GM21360 (cell line): Measurements from ENCODE around the gene BLOC1S6.
"Not testable (repeated sequence)": the region's sequence is repeated elsewhere in the genome, so short reads cannot be mapped to it uniquely, and the experiment has no call there.

ENCODE experiments used
- ATAC-seq: cut with Tn5 transposase; IDR thresholded peaks from one replicate; pipeline ENCODE4 v1.9.1; 2021; ENCODE audit warnings: mild to moderate bottlenecking, moderate library complexity; ENCODE audit not compliant: unreplicated experiment

BLOC1S6 gene

DNA sequence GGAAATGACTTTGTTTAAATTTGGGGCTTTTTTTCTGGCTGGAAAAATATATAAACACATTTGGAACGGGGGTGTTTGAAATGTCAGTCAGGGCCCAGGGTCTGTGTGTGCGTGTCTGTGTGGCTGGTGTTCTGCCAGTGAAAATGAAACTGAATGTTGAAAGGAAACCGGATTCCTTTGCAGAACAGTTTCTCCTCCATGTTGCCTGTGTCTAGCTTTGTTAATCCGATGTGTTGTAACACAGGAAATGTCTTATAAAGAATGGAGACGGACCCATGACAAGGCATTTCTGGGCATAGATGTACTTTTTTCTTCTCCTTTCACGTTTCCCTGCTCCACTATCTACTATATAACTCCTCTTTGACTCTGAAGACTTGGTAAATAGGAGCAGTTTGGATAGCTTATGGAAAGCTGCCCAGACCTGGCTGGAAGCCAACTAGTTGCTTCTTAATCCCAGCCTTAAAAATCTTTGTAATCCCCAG lies 50.4 kb downstream of the BLOC1S6 start:
- ATAC-seq, result peak; percentile 42

DNA sequence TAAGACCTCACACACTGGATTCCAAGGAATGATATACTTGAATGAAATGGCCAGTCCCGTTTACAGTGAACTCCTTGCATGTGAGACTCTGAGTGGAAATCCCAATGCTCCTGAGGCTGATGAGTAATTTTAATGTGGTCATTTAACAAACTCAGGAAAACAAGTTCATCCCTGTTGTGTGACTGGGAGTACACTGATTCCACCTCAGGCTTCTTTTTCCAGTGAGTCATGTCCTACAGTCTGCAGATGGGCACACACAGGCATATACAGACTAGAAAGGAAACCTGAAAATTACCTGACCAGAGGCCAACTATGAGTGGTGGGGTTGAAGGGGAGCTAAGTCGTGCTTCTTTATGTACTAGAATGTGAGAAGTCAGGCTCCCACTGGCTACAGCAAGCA lies 53.4 kb downstream of the BLOC1S6 start:
- no peak for ATAC-seq

DNA sequence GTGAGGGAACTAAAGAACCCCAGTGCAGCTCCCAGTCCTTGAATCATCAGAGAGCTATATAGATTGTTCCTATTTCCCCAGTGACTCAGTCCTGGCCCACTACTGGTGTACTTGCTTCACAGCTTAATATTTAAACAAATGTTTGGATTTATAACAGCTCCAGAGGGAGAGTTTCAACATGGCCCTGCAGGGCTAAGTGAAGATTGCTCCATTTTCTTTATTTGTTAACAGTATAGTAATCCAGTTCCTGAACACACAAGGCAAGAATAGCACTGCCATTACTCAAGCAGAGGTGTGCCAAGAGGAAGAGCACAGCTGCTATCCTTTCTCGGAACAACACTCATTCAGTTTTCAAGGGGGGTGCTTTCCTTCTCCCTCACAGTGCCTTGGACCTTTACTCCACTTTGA lies 54.2 kb downstream of the BLOC1S6 start:
- no peak for ATAC-seq

DNA sequence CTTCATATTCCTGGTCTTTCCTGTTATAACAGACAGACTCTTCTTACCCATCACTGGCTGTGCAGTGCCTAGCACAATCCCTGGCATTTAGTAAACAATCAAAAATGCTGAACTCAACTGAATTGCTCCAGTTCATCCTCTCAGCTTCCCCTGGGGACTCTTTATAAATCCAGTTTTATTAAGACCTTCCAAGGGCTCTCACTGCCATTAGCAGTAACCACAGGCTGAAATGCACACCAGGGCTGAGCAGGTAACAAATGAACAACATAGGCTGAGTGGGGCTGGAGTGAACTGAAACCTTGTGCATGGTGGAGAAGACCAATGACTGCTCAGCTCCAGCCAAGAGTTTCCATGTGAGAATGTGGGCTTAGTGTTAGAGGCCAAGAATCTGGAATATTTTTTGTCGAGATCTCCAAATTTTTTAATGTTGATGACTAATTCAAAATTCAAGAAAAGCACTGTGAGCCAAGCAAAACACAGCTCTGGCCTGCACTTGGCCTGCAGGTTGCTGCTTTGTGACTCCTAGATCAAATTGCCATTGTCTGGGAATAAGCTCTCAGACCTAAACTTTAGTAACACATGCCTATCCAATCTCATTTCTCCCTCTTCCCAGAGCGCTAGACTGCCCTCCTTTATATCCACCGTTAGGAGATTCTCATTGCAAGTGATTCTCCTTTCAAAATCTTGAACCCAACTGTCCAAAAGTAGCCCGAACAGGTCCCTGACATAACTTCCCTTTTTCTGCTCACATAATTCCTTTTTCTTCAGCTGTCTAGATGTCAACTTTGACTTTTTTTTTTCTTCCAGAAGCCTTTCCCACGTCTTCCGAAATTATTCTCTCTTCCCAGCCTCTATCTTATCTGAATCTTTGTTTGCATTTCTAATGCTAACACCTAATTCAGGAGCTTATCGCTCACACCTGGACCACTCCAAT lies 55.1 kb downstream of the BLOC1S6 start:
- no peak for ATAC-seq

DNA sequence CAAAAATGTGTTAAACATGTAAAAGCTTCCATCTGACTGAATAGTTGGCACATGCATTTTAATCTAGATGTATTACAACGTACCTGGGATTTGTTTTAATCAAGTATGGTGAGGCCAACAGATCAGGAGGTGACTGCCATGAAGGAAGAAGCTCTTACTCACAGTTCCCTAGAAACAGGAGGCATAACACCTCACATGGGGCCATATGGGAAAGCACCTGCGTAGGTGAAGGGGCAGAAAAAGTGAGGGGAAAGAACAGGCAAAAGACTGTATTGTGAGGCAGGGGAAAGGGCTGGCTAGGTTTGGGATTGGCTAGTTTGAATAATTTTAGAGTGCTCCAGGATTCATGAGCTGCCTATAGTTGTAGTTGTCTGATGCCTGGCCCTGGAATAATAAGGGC lies 57.3 kb downstream of the BLOC1S6 start:
- no peak for ATAC-seq

DNA sequence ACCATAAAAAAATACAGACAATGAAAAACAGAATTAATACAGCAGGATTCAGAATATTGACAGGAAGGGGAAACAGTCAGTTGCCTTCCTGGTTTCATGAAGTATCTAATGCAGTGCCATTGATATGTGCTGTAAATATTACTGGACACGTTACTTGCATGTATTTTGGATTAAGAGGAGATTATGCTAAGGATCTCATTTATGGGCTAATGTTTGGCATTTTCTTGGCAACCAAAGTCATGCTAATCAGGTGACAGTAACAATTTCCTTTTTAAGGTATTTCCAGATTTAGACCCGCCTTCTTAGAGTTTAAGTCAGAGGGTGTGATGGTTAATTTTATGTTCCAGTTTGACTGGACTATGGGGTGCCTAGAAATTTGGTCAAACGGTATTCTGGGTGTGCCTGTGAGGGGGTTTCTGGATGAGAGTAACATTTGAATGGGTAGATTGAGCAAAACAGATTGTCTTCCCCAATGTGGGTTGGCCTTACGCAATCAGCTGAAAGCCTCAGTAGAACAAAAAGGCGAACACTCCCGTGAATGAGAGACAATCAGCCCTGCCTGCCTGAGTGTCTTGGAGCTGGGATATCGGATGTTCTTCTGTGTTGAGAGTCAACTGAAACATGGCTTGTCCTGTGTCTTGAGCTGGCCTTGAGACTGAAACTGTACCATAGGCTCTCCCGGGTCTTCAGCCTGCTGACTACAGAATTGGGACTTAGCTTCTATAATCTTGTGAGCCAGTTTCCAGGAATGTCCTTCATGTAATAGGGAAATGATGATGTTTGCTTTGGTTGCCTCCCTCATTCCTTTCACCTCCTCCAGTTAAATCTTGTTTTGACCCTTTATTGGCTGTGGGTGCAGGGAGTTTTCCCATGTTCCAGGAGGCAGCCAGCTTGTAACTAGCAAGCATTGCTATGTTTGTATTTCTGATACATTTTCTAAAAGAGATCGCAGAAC lies 58.1 kb downstream of the BLOC1S6 start:
- ATAC-seq, result no peak

DNA sequence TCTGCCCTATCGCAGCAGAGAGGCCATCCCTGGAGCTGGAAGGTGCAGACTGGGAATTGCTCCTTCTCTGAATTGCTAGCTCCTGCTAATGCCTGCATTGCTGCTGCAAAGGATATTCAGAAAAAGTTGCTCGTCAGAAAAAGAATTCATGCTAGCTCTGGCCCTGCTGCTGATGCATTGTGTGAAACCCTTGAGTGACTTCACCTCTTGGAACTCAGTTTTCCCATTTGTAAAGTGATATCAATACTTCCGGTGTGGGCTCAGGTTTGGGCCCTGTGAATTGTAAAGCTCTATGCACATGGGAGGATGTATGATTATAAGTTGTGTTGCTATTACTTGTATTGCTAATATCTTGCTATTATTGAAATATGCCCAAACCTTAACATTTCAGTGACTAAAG lies 59.0 kb downstream of the BLOC1S6 start:
- ATAC-seq, result no peak

DNA sequence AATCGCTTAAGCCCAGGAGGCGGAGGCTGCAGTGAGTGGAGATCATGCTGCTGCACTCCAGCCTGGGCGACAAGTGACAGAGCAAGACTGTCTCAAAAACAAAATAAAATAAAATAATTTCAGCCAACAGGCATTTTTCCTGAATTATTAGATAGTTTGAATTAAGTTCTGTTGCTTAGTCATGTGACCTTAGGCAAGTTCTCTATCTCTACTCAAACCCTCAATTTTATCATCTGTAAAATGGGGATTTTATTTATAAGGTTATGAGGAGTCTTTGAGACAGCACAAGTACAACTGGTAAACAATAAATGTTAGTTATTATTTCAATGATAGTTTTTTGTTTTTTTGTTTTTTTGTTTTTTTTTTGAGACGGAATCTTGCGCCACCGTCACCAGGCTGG lies 60.6 kb downstream of the BLOC1S6 start:
- ATAC-seq, result no peak

DNA sequence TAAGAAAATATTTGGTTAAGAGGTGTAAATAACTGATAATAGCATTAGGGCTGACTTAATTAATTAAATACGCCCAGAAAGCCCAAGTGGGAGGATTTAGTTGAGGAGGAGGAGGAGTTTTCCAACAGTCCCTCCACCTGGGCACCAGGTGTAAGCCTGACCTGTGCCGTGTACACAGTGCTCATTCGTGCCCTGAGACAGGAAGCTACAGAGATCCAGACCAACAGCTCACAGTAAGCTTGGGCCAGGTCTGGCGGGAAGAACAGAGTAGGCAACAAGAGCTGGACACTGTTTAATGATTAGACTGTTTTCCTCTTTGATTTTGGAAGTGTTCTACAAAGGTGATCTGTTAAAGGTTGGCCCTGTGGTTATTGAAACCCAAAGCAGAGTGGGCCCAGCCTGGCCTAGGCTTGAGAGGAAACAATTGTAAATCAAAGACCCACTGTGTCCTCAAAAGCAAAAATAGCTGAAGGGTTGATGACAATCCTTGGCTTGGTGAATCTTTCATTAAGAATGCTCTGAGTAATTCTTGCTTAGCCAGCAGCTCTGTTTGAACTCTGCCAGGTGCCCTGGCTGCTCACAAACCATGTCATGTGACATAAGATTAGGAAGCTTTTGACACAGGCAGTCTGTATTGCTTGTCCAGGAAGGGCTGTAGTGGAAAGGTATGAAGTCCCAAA lies 61.5 kb downstream of the BLOC1S6 start:
- no peak for ATAC-seq

DNA sequence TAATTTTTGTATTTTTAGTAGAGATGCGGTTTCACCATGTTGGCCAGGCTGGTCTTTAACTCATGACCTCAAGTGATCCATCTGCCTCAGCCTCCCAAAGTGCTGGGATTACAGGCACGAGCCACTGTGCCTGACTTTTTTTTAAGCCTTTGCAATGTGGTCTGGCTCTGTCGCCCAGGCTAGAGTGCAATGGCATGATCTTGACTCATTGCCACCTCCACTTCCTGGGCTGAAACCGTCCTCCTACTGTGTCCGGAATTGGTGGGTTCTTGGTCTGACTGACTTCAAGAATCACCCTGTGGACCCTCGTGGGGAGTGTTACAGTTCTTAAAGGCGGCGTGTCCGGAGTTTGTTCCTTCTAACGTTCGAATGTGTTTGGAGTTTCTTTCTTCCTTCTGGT lies 62.8 kb downstream of the BLOC1S6 start:
- ATAC-seq, result not testable (repeated sequence)

DNA sequence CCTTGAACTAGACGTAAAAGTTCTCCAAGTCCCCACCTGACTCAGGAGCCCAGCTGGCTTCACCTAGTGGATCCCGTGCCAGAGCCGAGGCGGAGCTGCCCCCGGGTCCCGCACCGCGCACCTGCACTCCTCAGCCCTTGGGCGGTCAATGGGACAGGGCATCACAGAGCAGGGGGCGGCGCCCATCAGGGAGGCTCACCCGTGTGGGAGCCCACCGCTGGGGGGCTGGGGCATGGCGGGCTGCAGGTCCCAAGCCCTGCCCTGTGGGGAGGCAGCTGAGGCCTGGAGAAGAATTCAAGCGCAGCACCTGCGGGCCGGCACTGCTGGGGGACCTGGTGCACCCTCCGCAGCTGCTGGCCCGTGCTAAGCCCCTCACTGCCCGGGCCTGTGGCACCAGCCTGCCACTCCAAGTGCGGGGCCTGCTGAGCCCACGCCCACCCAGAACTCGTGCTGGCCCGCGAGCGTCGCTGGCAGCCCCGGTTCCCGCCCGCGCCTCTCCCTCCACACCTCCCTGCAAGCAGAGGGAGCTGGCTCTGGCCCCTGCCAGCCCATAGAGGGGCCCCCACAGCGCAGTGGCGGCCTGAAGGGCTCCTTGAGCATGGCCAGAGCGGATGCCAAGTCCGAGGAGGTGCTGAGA lies 63.8 kb downstream of the BLOC1S6 start:
- no peak for ATAC-seq

DNA sequence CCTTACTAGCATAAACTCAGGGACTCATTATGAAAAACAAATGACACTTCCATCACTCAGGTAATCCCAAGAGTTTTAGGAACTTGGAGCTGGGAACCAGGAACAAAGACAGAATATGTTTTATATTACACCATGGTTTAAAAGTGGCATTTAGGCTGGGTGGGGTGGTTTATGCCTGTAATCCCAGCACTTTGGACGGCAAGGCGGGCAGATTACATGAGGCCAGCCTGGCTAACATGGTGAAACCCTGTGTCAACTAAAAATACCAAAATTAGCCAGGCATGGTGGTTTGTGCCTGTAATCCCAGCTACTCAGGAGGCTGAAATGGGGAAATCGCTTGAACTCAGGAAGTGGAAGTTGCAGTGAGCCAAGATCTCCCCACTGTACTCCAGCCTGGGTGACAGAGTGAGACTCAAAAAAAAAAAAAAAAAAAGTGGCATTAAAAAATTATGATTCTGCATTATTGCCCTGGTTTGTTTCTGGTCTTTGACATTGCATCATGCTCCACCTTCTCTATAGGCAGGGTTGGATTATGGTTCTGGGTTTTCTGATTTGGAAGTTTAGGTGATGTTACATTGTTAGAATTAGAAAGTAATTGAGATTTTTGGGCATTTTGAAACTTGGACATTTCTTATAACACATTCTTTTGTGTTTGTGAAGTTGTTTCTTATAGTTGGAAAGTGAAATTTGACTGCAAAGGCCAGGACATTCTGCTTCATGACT lies 66.7 kb downstream of the BLOC1S6 start:
- no peak for ATAC-seq

DNA sequence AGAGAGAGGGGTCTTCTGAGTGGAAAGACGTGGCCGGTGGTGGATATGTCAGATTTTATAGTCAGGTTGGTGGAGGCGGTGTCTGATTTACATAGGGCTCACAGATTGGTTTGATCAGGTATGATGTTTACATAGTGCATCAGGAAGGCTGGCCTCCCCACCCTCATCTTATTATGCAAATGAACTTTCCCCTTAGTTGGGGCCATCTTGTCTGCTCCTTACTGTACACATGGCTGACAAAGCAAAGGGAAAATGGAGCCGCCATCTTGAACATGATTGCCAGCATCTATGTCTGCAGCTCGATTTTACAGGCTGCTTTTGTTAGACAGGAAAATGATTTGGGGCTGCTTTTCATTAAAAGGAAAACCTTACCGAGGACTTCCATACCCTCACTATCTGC lies 67.6 kb downstream of the BLOC1S6 start:
- ATAC-seq, result no peak

DNA sequence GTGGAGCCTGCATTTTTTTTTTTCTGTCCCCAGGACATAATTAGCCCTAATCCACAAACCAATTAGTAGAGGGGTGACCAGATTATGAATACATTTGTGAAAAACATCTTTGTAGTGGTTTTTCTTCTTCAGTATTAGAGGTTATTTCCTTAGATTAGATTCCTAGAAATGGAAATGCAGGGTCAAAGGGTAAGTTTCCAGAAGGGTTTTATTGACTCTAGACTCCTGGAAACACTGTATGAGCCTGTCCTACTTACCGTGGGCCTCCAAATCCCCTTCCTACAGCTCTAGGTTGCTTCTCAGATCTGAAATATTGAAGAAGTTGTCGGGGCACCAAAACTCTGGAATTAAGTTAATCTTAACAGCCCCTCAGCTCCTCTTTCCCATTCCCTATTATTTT lies 70.1 kb downstream of the BLOC1S6 start:
- ATAC-seq, result no peak

DNA sequence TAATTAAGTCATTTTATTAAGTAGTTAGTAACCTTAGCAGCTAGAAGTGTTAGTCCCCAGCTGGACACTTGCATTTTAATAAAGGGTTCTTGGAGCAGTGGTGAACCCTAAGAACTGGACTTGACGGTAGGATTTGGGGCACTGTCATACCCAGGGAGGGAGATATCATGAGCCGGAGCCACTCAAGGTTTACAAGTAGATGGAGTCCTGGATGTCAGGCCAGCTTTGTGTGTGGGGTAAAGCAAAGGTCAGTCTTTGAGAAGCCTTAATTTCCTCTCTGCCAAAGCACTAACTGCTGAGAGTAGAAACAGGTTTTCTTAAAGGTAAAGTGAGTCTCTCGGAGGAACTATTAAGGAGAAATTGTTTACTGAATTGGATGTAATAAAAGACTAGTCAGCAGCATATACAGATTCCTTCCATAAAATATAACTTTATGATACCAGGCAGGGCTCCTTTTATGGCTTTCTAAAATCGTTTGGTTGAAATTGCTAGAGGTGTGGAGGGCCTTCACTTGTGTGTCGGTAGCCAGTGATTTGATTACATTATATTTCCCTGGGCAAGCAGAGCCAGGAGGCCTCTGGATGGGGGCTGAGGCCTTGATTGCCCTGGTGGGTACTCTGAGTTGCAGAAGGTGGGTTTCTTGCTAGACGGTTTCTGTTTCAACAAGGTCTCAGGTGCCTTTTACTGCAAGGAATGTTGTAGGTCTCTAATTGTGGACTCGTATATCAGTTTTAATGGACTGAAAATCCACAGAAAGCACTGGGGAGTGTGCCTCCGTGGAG lies 70.8 kb downstream of the BLOC1S6 start:
- no peak for ATAC-seq
